ENCODE measurements around the gene VWA3B. TPM values are rescaled to one million over a fixed set of nuclear protein-coding genes. Genes with fewer than 3 reads are reported as not detected.

The VWA3B gene
- total RNA-seq, 1 experiment from 2014 or later: not detected

- no peaks in the 10 kb centered on the region for H3K27me3 ChIP-seq
These were observed 247.6 kb downstream of the VWA3B start for GRCh38 chr2:98334439-98335078.

GRCh38 chr2:98335271-98335670 lies 248.3 kb downstream of the VWA3B start:
- Histone ChIP-seq H3K27me3 (no peaks in the 10 kb centered on the region), H3K27ac (no peak overlapping the region), H3K36me3 (no peaks in the 10 kb centered on the region), H3K9me3 (replicated peaks) (no peaks in the 10 kb centered on the region), H3K4me3 (no peak overlapping the region), H3K4me1 (no peaks in the 10 kb centered on the region)
- DNase-seq: no peak

More at GRCh38 chr2:98334439-98335078, 247.6 kb downstream of the VWA3B start:
- Histone ChIP-seq H3K9me3 (replicated peaks) (no peaks in the 10 kb centered on the region), H3K27ac (no peak overlapping the region), H3K36me3 (no peaks in the 10 kb centered on the region), H3K4me1 (no peaks in the 10 kb centered on the region), H3K4me3 (no peak overlapping the region)
- no peak for DNase-seq

GRCh38 chr2:98341241-98341640 lies 254.3 kb downstream of the VWA3B start:
- no peaks in the 10 kb centered on the region for H3K27me3 ChIP-seq
- no peak overlapping the region for H3K27ac ChIP-seq
- H3K4me1 ChIP-seq: no peaks in the 10 kb centered on the region
- no peak overlapping the region for H3K4me3 ChIP-seq
- no peaks in the 10 kb centered on the region for H3K9me3 ChIP-seq (replicated peaks)
- H3K36me3 ChIP-seq: no peaks in the 10 kb centered on the region
- DNase-seq: no peak

- Histone ChIP-seq H3K27me3 (no peaks in the 10 kb centered on the region), H3K9me3 (replicated peaks) (no peaks in the 10 kb centered on the region), H3K4me3 (no peak overlapping the region), H3K4me1 (no peaks in the 10 kb centered on the region), H3K36me3 (no peaks in the 10 kb centered on the region), H3K27ac (no peak overlapping the region)
- DNase-seq: no peak
These were observed 256.3 kb downstream of the VWA3B start for GRCh38 chr2:98343285-98343684.

- Histone ChIP-seq H3K36me3 (no peaks in the 10 kb centered on the region), H3K4me1 (no peaks in the 10 kb centered on the region), H3K9me3 (replicated peaks) (no peaks in the 10 kb centered on the region), H3K27ac (no peak within 1 kb of the TSS), H3K4me3 (no peak within 1 kb of the TSS), H3K27me3 (no peaks in the 10 kb centered on the region)
- DNase-seq: peak in 1 of 2 experiments; percentile 8
These were observed 259.6 kb downstream of the VWA3B start, which contains the start of gene CNGA3 for GRCh38 chr2:98346311-98347236. TSS of gene CNGA3 (plus strand) at chr2:98346456. CDS start at chr2:98369976, 23,520 bp downstream.

- H3K27me3 ChIP-seq: no peaks in the 10 kb centered on the region
- no peak overlapping the region for H3K27ac ChIP-seq
- H3K36me3 ChIP-seq: no peaks in the 10 kb centered on the region
- H3K4me1 ChIP-seq: no peaks in the 10 kb centered on the region
- H3K9me3 ChIP-seq (replicated peaks): no peaks in the 10 kb centered on the region
- no peak overlapping the region for H3K4me3 ChIP-seq
- no peak for DNase-seq
These were observed 260.5 kb downstream of the VWA3B start for GRCh38 chr2:98347298-98348065.

GRCh38 chr2:98348066-98348561 lies 261.1 kb downstream of the VWA3B start:
- Histone ChIP-seq H3K36me3 (no peaks in the 10 kb centered on the region), H3K4me1 (no peaks in the 10 kb centered on the region), H3K9me3 (replicated peaks) (no peaks in the 10 kb centered on the region), H3K4me3 (no peak overlapping the region), H3K27me3 (no peaks in the 10 kb centered on the region), H3K27ac (no peak overlapping the region)
- no peak for DNase-seq

GRCh38 chr2:98350411-98350810 lies 263.4 kb downstream of the VWA3B start:
- Histone ChIP-seq H3K9me3 (replicated peaks) (no peaks in the 10 kb centered on the region), H3K4me1 (no peaks in the 10 kb centered on the region), H3K27me3 (no peaks in the 10 kb centered on the region), H3K4me3 (no peak overlapping the region), H3K36me3 (no peaks in the 10 kb centered on the region), H3K27ac (no peak overlapping the region)
- no peak for DNase-seq

- H3K36me3 ChIP-seq: no peaks in the 10 kb centered on the region
- DNase-seq: no peak
- no peak overlapping the region for H3K4me3 ChIP-seq
- H3K27me3 ChIP-seq: no peaks in the 10 kb centered on the region
- H3K4me1 ChIP-seq: no peaks in the 10 kb centered on the region
- H3K9me3 ChIP-seq (replicated peaks): no peaks in the 10 kb centered on the region
- H3K27ac ChIP-seq: no peak overlapping the region
These were observed 268.9 kb downstream of the VWA3B start for GRCh38 chr2:98355881-98356280.

GRCh38 chr2:98356729-98357128 lies 269.8 kb downstream of the VWA3B start:
- Histone ChIP-seq H3K27ac (no peak overlapping the region), H3K4me1 (no peaks in the 10 kb centered on the region), H3K36me3 (no peaks in the 10 kb centered on the region), H3K27me3 (no peaks in the 10 kb centered on the region), H3K9me3 (replicated peaks) (no peaks in the 10 kb centered on the region), H3K4me3 (no peak overlapping the region)
- DNase-seq: no peak

GRCh38 chr2:98357849-98358248 lies 270.9 kb downstream of the VWA3B start:
- H3K9me3 ChIP-seq (replicated peaks): no peaks in the 10 kb centered on the region
- no peak overlapping the region for H3K27ac ChIP-seq
- DNase-seq: no peak
- H3K4me3 ChIP-seq: no peak overlapping the region
- no peaks in the 10 kb centered on the region for H3K36me3 ChIP-seq
- no peaks in the 10 kb centered on the region for H3K4me1 ChIP-seq
- H3K27me3 ChIP-seq: no peaks in the 10 kb centered on the region

GRCh38 chr2:98359986-98360385 lies 273.0 kb downstream of the VWA3B start:
- no peak for DNase-seq
- Histone ChIP-seq H3K4me1 (no peaks in the 10 kb centered on the region), H3K36me3 (no peaks in the 10 kb centered on the region), H3K27me3 (no peaks in the 10 kb centered on the region), H3K4me3 (no peak overlapping the region), H3K9me3 (replicated peaks) (no peaks in the 10 kb centered on the region), H3K27ac (no peak overlapping the region)

Data from SJCRH30 (cell line).